Stimulated activated CD8-positive, alpha-beta memory T cell treated with anti-CD3 and anti-CD28 coated beads, Interleukin-12 subunit alpha, Interleukin-12 subunit beta, amount 100 ng/mL, for 24 hours (primary cell): ENCODE measurements around the gene GRM5.
"Not testable (repeated sequence)": the region's sequence is repeated elsewhere in the genome, so short reads cannot be mapped to it uniquely, and the experiment has no call there.

Experiments used
- DNase-seq: peaks from one replicate; pipeline ENCODE4 v3.0.0-alpha.2; 2020; ENCODE audit errors: extremely low read depth

The GRM5 gene

GRCh38 chr11:88975441-88975840 is 90.3 kb downstream of the GRM5 start:
- DNase-seq: not testable (repeated sequence)

GRCh38 chr11:88972210-88972609 is 93.6 kb downstream of the GRM5 start:
- DNase-seq: no peak

GRCh38 chr11:88961621-88962020 is 104.2 kb downstream of the GRM5 start:
- not testable (repeated sequence) for DNase-seq

- not testable (repeated sequence) for DNase-seq
These were observed 105.9 kb downstream of the GRM5 start for GRCh38 chr11:88959857-88960256.

- DNase-seq: no peak
These were observed 114.8 kb downstream of the GRM5 start for GRCh38 chr11:88950975-88951374.

GRCh38 chr11:88948908-88949307 is 116.9 kb downstream of the GRM5 start:
- DNase-seq: not testable (repeated sequence)

- not testable (repeated sequence) for DNase-seq
These were observed 117.8 kb downstream of the GRM5 start for GRCh38 chr11:88947843-88948572.

GRCh38 chr11:88929665-88930064 is 136.1 kb downstream of the GRM5 start:
- not testable (repeated sequence) for DNase-seq

- not testable (repeated sequence) for DNase-seq
These were observed 148.7 kb downstream of the GRM5 start for GRCh38 chr11:88917065-88917464.

- no peak for DNase-seq
These were observed 156.3 kb downstream of the GRM5 start for GRCh38 chr11:88909500-88909899.

- DNase-seq: not testable (repeated sequence)
These were observed 164.3 kb downstream of the GRM5 start for GRCh38 chr11:88901436-88901835.

GRCh38 chr11:88888855-88889254 is 176.9 kb downstream of the GRM5 start:
- DNase-seq: not testable (repeated sequence)

GRCh38 chr11:88886796-88887195 is 179.0 kb downstream of the GRM5 start:
- no peak for DNase-seq

- DNase-seq: not testable (repeated sequence)
These were observed 183.0 kb downstream of the GRM5 start for GRCh38 chr11:88882800-88883199.

- no peak for DNase-seq
These were observed 204.2 kb downstream of the GRM5 start for GRCh38 chr11:88861618-88862017.

GRCh38 chr11:88860431-88860830 is 205.4 kb downstream of the GRM5 start:
- DNase-seq: not testable (repeated sequence)

GRCh38 chr11:88853963-88854362 is 211.8 kb downstream of the GRM5 start:
- not testable (repeated sequence) for DNase-seq

GRCh38 chr11:88851547-88851946 is 214.2 kb downstream of the GRM5 start:
- not testable (repeated sequence) for DNase-seq

- not testable (repeated sequence) for DNase-seq
These were observed 216.0 kb downstream of the GRM5 start for GRCh38 chr11:88849773-88850172.

GRCh38 chr11:88849368-88849767 is 216.4 kb downstream of the GRM5 start:
- no peak for DNase-seq

GRCh38 chr11:88846266-88846665 is 219.5 kb downstream of the GRM5 start:
- DNase-seq: not testable (repeated sequence)

GRCh38 chr11:88844941-88845340 is 220.8 kb downstream of the GRM5 start:
- not testable (repeated sequence) for DNase-seq

GRCh38 chr11:88843766-88844426 is 221.9 kb downstream of the GRM5 start:
- DNase-seq: not testable (repeated sequence)
